ENCODE data around the gene TMEM225.
"Not testable (repeated sequence)": the region's sequence is repeated elsewhere in the genome, so short reads cannot be mapped to it uniquely, and the experiment has no call there.

The TMEM225 gene

DNA sequence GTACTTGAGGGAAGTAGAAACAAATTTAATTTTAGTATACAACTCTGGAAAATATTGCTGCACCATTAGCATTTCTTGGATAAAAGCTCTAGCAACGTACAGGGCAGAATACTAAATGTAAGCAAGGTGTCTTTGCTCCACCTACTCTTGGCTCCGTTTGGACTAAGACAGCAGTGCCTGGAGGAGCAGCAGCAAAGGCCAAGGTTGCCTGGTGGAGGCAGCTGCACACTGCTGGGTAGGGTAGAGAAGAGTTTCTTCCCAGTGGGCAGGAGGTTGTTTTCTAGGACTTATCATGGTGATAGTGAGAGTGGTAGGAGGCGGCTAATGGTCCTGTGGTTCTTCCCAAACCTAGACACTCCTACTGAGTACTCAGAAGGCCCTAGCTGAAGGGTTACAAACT lies 14.3 kb upstream of the TMEM225 start:
- TF ChIP-seq, protein P1, sequence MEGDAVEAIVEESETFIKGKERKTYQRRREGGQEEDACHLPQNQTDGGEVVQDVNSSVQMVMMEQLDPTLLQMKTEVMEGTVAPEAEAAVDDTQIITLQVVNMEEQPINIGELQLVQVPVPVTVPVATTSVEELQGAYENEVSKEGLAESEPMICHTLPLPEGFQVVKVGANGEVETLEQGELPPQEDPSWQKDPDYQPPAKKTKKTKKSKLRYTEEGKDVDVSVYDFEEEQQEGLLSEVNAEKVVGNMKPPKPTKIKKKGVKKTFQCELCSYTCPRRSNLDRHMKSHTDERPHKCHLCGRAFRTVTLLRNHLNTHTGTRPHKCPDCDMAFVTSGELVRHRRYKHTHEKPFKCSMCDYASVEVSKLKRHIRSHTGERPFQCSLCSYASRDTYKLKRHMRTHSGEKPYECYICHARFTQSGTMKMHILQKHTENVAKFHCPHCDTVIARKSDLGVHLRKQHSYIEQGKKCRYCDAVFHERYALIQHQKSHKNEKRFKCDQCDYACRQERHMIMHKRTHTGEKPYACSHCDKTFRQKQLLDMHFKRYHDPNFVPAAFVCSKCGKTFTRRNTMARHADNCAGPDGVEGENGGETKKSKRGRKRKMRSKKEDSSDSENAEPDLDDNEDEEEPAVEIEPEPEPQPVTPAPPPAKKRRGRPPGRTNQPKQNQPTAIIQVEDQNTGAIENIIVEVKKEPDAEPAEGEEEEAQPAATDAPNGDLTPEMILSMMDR (IDR thresholded peaks at IDR 0.05; ENCODE audit: low read depth, low read length) = no peak
- DNase-seq (ENCODE audit: extremely low read depth, low read depth) = no peak

DNA sequence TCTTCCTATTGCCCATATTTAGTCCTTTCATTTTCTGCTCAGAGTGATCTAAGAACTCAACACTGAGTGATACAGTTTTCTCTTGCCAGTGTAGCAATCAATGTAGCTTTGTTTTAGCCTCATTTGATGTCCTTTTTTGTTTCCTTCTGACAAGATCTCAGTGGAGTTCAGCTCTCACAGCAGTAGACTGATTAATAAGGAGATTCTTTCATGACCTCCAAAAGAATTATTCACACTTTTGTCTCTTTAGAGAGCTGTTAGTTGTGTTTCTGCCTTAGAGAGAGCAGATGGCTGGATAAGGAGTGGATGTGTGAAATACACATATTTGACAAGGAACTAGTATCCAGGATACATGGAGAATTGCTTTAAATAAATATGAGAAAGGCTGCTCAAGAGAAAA lies 6.6 kb upstream of the TMEM225 start:
- TF ChIP-seq, protein P1 (IDR thresholded peaks at IDR 0.05; ENCODE audit: low read depth, low read length) = no peak
- no peak for DNase-seq (ENCODE audit: extremely low read depth, low read depth)

DNA sequence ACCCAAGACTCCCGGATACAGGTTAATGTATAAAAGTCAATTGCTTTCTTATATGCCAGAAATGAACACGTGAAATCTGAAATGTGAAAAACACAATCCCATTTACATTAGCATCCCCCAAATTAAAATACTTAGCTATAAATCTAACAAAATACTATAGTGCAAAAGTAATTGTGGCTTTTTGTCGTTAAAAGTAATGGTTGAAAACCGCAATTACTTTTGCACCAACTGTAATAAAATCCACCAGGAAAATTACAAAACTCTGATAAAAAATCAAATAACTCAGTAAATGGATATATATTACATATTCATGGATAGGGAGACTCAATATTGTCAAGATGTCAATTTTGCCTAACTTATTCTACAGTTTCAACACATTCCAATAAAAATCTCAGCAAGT lies 4.6 kb downstream of the TMEM225 start:
- no peak for DNase-seq (ENCODE audit: extremely low read depth, low read depth)
- TF ChIP-seq, protein P1 (IDR thresholded peaks at IDR 0.05; ENCODE audit: low read depth, low read length) = no peak

DNA sequence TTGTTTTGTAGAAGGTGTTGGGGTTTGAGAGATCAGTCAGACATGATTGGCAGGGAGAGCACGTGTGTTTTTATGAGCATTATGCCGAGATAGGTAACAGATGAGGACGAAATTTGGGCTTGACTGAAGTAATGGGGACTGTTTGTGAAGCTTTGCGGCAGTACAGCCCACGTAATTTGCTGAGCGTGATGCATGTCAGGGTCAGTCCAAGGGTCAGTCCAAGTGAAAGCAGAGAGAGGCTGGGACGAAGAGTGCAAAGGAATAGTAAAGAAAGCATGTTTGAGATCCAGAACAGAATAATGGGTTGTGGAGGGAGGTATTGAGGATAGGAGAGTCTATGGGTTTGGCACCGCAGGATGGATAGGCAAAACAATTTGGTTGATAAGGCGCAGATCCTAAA lies 17.7 kb downstream of the TMEM225 start:
- not testable (repeated sequence) for DNase-seq (ENCODE audit: extremely low read depth, low read depth)

DNA sequence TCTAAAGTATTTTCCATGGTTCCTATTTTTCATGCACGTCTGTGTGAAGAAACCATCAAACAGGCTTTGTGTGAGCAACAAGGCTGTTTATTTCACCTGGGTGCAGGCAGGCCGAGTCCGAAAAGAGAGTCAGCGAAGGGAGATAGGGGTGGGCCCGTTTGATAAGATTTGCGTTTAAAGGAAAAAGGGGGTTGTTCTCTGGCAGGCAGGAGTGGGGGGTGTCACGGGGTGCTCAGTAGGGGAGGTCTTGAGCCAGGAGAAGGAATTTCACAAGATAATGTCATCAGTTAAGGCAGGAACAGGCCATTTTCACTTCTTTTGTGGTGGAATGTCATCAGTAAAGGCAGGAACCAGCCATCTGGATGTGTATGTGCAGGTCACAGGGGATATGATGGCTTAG lies 20.2 kb downstream of the TMEM225 start:
- not testable (repeated sequence) for DNase-seq (ENCODE audit: extremely low read depth, low read depth)

DNA sequence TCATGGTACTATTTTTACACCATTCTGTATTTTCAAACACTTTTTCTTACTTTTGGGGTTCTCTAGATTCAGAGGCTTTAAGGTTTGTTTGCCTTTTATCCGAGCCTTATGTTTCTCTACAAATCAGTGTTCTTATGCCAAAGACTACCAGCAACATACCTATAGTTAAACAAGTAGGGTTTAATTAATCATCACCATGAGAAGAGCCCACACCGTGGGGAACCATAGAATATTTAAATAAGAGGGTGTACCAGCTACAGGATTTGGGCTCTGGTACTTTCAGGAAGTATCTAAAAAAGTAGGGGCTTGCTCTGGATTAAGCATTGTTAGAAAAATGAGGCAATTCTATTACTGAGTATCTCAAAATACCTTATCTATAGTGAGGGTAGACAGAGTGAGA lies 25.7 kb downstream of the TMEM225 start:
- TF ChIP-seq, protein P1 (IDR thresholded peaks at IDR 0.05; ENCODE audit: low read depth, low read length) = no peak
- no peak for DNase-seq (ENCODE audit: extremely low read depth, low read depth)

DNA sequence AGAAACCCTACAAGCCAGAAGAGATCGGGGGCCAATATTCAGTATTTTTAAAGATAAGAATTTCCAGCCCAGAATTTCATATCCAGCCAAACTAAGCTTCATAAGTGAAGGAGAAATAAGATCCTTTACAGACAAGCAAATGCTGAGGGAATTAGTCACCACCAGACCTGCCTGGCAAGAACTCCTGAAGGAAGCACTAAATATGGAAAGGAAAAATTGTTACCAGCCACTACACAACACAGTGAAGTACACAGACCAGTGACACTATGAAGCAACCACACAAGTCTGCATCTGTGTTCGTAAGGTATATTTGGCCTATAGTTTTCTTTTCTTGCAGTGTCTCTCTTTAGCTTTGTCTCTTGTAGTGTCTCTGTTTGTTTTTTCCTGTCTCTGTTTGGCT lies 29.0 kb downstream of the TMEM225 start:
- TF ChIP-seq, protein P1 (IDR thresholded peaks at IDR 0.05; ENCODE audit: low read depth, low read length) = no peak

DNA sequence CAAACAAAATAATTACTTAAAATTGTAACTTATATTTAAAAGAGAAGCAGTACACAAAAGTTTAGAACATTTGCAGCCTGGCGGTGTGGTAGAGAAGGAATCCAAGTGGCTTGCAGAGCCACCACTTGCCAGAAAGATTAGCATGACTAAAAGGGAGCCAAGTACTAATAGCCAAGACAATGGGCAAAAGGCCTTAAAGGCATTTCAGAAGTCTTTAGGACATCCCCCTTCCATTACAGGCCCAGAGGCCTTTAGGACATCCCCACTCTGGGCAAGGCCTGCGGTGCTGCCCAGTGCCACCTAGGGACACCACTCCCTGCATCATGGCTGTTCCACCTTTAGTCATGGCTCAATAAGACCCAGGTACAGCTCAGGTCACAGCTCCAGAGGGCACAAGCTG lies 32.4 kb downstream of the TMEM225 start:
- DNase-seq (ENCODE audit: extremely low read depth, low read depth) = no peak
- TF ChIP-seq, protein P1 (IDR thresholded peaks at IDR 0.05; ENCODE audit: low read depth, low read length) = no peak

More for the DNA sequence above, 29.0 kb downstream of the TMEM225 start:
- DNase-seq (ENCODE audit: extremely low read depth, low read depth) = no peak

DNA sequence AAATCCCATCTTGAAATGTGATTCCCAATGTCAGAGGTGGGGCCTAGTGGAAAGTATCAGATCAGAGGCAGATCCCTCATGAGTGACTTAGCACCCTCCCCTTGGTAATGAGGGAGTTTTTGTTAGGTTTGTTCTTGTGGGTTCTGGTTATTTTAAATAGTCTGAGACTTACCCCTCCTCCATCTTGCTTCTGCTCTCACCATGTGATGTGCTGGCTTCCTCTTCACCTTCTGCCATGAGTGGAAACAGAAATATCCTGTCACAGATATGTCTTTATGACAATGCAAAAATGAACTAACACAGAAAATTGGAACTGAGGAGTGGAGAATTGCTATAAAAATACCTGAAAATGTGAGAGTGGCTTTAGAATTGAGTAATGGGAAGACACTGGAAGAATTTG lies 33.1 kb downstream of the TMEM225 start:
- DNase-seq (ENCODE audit: extremely low read depth, low read depth) = no peak
- TF ChIP-seq, protein P1 (IDR thresholded peaks at IDR 0.05; ENCODE audit: low read depth, low read length) = no peak

All from AG09319 (cell line).